NCI-H187 treated with DMSO at 0.1 percent for 48 hours (cell line): Measurements from ENCODE around the gene JCAD.
"Not testable (repeated sequence)": the region's sequence is repeated elsewhere in the genome, so short reads cannot be mapped to it uniquely, and the experiment has no call there.

Experiments used
- DNase-seq: peaks from one replicate; lab custom pipeline; 2025; lab: John Stamatoyannopoulos, UW

The JCAD gene

DNA sequence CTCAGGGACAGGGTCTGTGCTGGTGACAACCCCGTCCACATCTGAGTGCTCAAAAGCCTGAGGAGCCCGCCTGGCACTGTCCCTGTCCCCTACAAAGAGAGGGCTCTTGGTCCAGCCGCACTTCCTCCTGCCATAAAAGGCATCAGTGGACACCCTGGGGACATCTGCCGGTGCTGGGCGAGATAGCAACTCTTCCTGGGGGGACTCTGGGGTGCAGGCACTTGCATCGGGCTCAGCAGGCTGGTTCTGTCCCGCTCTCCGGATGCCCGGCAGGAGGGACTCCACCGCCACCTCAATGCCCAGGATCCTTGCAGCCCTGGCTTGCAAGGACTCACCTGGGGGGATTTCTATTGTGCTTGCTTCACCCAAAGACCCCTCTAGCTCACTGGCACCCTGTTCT, 32.8 kb downstream of the JCAD start:
- no peak for DNase-seq

GRCh38 chr10:30026080-30026479, 33.3 kb downstream of the JCAD start:
- DNase-seq: no peak

GRCh38 chr10:30025428-30025827, 34.0 kb downstream of the JCAD start:
- not testable (repeated sequence) for DNase-seq

GRCh38 chr10:30022590-30022989, 36.8 kb downstream of the JCAD start:
- no peak for DNase-seq

GRCh38 chr10:30019468-30019867, 39.9 kb downstream of the JCAD start:
- DNase-seq: no peak

- no peak for DNase-seq
Observed at GRCh38 chr10:30018496-30018895, 40.9 kb downstream of the JCAD start.

DNA sequence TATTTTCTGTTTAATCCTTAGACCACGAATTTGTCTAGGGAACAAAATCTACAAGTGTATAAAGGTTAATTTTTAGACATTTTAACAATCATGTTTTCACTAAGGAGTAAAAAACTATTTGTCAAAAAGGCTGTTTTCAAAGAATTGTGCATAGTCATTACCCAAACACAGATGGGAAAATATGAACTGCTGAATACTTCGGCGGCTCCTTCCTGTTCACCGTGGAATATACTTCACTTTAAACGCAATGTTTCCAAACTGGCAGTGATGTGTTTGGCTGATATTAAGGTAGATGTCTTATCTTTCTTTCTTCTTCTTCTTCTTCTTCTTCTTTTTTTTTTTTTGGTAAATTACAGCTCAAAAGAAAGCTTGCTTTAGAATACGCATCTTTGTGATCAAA, 41.4 kb downstream of the JCAD start:
- DNase-seq: no peak

DNA sequence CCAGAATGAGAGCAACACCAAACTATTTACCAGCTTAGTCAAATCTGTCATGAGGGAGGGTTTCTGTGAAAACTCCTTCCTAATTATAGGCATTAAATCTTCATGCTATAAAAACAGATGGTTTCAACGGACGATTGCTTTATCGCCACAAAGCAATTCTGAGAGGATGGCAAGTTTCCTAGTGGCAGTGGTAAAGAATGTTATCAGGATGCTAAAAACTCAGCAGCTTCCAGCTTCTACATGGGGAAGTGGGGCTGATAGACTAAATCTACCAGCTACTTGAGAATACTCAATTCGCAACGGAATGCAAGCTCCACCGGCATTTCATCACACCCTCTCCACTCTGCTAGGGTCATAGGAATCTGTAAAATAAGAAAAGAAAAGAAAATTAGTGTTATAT, 41.8 kb downstream of the JCAD start:
- no peak for DNase-seq

DNA sequence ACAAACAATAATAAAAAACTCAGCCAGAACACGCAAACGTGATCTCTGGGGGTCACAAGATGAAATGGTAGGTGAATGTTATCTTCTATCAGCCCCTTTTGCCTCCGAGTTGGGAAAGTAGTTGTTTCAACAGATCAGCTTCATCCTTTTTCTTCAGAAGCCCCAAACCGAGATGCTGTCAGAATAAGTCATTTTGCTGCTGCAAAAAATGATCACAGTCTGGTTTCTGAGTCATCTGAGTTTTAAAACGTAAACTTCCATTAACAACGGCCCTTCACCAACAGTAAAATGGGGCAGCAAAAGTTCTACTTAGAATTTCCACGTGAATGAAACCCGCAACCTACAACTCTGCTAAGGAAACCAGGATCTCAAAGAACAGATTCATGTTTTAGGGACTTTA, 44.9 kb downstream of the JCAD start:
- DNase-seq: no peak

DNA sequence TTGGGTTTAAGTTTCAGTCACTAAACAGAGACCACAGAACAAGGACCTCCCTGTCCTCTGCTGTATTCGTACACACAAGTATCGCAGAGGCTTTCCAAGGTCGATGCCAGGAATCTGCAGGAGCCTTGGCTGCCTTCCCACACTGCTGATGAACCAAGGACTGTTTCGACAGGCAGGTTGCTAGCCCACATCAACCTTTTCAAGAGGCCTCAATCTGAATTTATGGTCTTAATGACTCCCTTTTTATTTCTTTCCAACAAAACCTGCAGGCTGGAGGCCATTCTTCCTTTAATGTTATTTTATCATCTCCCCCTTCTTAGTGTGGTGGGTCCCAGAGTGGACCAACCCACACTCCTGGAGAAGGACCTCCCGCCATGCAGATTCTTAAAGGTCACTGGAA, 45.6 kb downstream of the JCAD start:
- no peak for DNase-seq

DNA sequence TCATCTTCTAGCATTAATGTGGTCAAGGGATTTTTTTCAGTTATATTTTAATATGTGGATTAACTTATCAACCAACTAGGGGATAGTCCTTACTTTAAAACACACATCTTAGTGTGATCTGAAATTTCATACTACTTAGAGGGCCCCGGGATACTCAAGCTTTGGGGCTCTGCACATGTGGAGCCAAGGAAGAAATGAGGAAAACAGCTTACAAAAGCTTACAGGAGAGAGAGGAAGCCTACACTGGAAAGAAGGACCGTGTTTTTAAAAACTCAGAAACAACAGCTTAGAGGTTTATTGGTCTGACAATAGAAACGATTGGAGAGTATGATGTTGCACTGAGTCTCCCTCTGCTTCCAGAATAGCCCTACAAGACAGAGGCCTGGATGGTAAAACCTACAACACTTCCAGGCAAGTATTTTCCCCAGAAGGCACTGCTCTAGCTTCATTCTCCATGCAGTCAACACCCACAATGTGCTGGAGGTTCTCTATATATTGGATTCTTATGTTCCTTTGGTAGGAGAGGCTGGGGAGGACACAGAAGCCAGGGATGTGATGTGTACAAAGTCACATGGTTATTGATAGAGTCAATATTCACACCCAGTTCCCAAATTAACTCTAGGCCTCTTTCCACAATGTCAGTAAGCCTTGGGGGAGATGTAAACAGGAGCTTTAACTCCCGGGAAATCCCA, 47.3 kb downstream of the JCAD start:
- no peak for DNase-seq

DNA sequence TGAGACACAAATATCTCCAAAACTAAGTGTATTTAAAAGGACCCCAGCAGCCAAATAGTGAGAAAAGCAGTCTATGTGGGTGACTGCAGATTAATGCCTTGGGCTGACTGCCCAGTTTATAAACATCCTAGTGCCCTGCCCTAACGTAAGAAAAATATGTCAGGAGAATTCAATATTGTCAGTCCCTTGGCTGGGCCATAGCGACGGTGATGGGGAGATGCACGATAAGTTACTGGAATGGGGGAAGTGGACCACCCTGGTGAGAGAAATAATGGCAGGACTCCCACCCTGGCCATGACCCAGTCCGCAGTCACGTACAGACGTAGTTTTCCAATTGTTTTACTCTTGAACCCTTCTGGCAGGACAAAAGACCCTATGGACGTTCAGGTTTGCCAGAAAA, 48.0 kb downstream of the JCAD start:
- DNase-seq: no peak

GRCh38 chr10:30007406-30007805, 52.0 kb downstream of the JCAD start:
- DNase-seq: no peak

DNA sequence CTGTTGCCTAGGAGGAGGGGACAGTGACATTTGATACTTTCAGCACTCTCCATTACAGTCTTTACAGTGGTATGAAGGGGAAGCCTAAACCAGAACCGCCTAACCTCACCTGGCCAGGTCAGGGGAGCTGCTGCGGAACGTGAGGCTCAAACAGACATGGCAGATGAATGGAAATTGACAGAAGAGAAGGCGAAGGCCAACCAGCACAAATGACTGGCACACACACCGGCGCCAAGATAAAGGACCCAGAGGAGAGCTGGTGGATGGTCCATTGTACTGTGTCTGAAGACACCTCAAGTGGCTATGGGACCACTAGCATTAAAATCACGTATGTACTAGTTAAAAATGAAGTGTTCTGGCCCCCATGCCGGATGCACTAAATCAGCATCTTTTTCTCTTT, 53.0 kb downstream of the JCAD start:
- no peak for DNase-seq

GRCh38 chr10:30005116-30005515, 54.3 kb downstream of the JCAD start:
- DNase-seq: not testable (repeated sequence)

DNA sequence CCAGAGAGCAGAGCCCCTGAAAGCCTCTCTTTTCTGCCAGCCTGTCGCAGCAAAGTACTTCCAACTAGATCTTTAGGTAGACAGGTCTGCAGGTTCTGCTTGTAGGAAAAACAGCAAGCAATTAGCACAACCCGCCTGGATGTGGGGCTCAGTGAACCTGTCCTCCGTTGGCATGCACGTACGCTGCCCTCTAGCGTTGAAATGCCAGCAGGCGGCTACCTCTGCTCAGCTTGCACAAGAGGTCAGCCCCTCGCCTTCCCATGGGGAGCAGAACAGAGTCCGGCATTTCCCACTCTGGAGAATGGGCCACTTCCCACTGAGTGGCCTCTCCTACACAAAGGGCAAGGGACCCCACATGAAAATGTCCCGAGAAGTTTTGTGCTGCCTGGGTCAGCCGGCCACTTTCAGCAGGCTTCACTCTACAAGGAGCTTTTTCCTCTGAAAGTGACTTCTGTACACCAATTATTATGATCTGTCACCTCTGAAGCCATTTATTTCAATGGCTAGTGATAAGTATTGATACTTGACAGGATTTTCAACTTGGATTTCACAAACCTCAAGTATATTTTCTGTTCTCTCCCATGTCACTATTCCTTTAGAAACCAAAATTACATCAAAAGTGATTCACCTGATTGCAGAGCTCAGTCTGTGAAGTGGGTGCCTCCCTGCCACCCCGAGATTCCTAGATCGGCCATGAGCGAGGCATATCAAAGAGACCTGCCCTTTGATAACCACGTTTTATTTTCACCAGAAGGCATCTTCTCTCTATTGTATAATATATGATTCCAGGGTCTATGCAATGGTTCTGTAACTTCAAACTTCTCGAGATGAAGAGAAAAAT, 56.7 kb downstream of the JCAD start:
- DNase-seq: no peak

GRCh38 chr10:30000802-30001571, 58.4 kb downstream of the JCAD start:
- no peak for DNase-seq

GRCh38 chr10:29998142-29998808, 61.1 kb downstream of the JCAD start:
- no peak for DNase-seq

- DNase-seq: no peak
Observed at GRCh38 chr10:29994811-29995210, 64.6 kb downstream of the JCAD start.

DNA sequence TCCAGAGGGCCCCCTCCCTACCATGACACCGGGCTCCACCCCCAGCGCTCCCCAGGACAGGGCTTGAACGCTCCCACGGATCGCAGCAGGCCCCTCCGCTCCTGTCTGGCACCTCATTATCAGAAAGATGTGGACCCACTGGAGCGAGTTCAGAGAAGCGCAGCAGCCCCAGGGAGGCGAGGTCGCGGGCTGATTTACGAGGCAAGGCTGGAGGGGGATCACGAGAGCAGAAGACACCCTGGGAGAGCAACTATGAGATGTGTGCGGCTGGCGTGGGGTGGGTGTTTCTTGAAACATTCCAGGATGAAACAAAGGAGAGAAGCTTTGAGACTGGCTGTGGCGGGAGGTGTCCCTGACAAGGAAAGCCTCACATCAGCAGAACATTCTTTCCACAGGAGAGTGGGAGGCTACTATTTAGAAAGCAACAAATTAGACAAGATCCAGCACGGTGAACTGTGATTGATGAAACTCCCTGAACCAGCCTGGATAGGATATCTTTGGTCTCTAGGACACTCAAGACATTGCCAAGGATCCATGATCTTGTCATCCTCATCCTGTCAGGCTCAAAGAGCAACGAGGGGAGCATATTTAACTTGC, 66.0 kb downstream of the JCAD start:
- no peak for DNase-seq

DNA sequence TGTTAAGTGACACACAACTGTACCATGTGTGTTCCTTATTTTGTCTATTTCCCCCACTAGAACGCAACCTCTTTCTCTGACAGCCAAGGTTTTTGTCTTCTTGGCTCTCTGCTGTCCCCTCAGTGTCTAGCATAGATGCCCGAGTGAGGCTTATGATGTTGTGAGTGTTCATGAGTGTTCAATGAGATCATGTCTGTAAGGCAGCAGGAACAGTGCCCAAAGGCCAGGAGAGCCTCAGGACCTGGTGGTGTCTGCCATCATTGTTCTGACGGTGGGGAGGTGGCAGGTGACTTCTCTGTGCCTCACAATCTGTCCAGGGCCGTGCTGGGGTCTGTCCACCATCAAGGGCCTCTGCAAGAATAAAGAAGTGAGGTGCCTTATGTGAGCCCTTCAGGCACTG, 66.5 kb downstream of the JCAD start:
- no peak for DNase-seq

DNA sequence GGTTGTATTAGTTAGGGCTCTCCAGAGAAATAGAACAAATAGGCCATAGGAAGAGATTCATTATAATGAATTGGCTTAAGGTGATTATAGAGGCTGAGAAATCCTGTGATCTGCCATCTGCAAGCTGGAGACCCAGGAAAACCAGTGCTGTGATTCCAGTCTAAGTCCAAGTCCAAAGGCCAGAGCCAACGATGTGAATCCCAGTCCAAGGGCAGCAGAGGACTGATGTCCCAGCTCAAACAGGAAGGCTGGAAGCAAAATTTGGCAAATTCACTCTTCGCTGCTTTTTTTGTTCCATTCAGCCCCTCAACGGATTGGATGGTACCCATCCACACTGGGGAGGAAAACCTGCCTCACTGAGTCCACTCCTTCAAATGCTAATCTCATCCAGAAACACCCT, 68.0 kb downstream of the JCAD start:
- DNase-seq: no peak
